Activated naive CD8-positive, alpha-beta T cell treated with anti-CD3 and anti-CD28 coated beads for 36 hours (primary cell): ENCODE results near the gene CACNA1C. TPM values are rescaled to one million over a fixed set of nuclear protein-coding genes. Genes with fewer than 3 reads are reported as not detected.

Experiments used
- DNase-seq: peaks from one replicate; pipeline ENCODE4 v3.0.0; 2021
- H3K27ac Mint-ChIP-seq: one replicate; pipeline ENCODE4 v1.8.0; 2022; ENCODE audit warnings: mild to moderate bottlenecking, moderate library complexity, mixed read lengths
- H3K27me3 Mint-ChIP-seq: one replicate; pipeline ENCODE4 v1.8.0; 2022; ENCODE audit warnings: mild to moderate bottlenecking, mixed read lengths
- H3K36me3 Mint-ChIP-seq: one replicate; pipeline ENCODE4 v1.8.0; 2021; ENCODE audit warnings: mild to moderate bottlenecking, mixed read lengths
- H3K4me1 Mint-ChIP-seq: one replicate; pipeline ENCODE4 v1.8.0; 2021; ENCODE audit warnings: mixed read lengths
- H3K4me3 Mint-ChIP-seq: one replicate; pipeline ENCODE4 v1.8.0; 2022; ENCODE audit warnings: mild to moderate bottlenecking, moderate library complexity, mixed read lengths
- H3K9me3 Mint-ChIP-seq: one replicate; pipeline ENCODE4 v1.8.0; 2022; ENCODE audit warnings: mixed read lengths
- total RNA-seq, 2 experiments: library from RNA; stranded (reverse); gene quantifications; one replicate each; pipeline ENCODE4 v1.2.3, GENCODE V29; 2021

Gene CACNA1C
- total RNA-seq, 2 experiments from 2014 or later: 0.02 to 0.14 TPM

GRCh38 chr12:2409656-2410265 lies 357.0 kb downstream of the CACNA1C start:
- no peak overlapping the region for H3K27ac Mint-ChIP-seq

GRCh38 chr12:2410496-2410895 lies 357.7 kb downstream of the CACNA1C start:
- Mint-ChIP-seq H3K27me3 (no peaks in the 10 kb centered on the region), H3K4me1 (no peaks in the 10 kb centered on the region), H3K36me3 (no peaks in the 10 kb centered on the region), H3K9me3 (no peaks in the 10 kb centered on the region), H3K27ac (no peak overlapping the region), H3K4me3 (no peak overlapping the region)
- DNase-seq: no peak

More at GRCh38 chr12:2409656-2410265, 357.0 kb downstream of the CACNA1C start:
- no peaks in the 10 kb centered on the region for H3K9me3 Mint-ChIP-seq
- H3K27me3 Mint-ChIP-seq: no peaks in the 10 kb centered on the region
- DNase-seq: no peak
- no peaks in the 10 kb centered on the region for H3K4me1 Mint-ChIP-seq
- H3K36me3 Mint-ChIP-seq: no peaks in the 10 kb centered on the region
- H3K4me3 Mint-ChIP-seq: no peak overlapping the region

GRCh38 chr12:2411011-2411410 lies 358.2 kb downstream of the CACNA1C start:
- Mint-ChIP-seq H3K27me3 (no peaks in the 10 kb centered on the region), H3K4me1 (no peaks in the 10 kb centered on the region)

GRCh38 chr12:2411616-2412304 lies 359.0 kb downstream of the CACNA1C start:
- Mint-ChIP-seq H3K27ac (no peak overlapping the region), H3K36me3 (no peaks in the 10 kb centered on the region), H3K27me3 (no peaks in the 10 kb centered on the region), H3K4me3 (no peak overlapping the region), H3K4me1 (no peaks in the 10 kb centered on the region), H3K9me3 (no peaks in the 10 kb centered on the region)
- no peak for DNase-seq

More at GRCh38 chr12:2411011-2411410, 358.2 kb downstream of the CACNA1C start:
- Mint-ChIP-seq H3K36me3 (no peaks in the 10 kb centered on the region), H3K4me3 (no peak overlapping the region), H3K27ac (no peak overlapping the region), H3K9me3 (no peaks in the 10 kb centered on the region)
- no peak for DNase-seq

GRCh38 chr12:2412305-2412643 lies 359.5 kb downstream of the CACNA1C start:
- Mint-ChIP-seq H3K4me1 (no peaks in the 10 kb centered on the region), H3K4me3 (no peak overlapping the region), H3K27ac (no peak overlapping the region), H3K27me3 (no peaks in the 10 kb centered on the region), H3K9me3 (no peaks in the 10 kb centered on the region), H3K36me3 (no peaks in the 10 kb centered on the region)
- no peak for DNase-seq

GRCh38 chr12:2413301-2413700 lies 360.5 kb downstream of the CACNA1C start:
- no peaks in the 10 kb centered on the region for H3K9me3 Mint-ChIP-seq
- H3K4me3 Mint-ChIP-seq: no peak overlapping the region
- no peaks in the 10 kb centered on the region for H3K36me3 Mint-ChIP-seq
- H3K27me3 Mint-ChIP-seq: no peaks in the 10 kb centered on the region
- no peak overlapping the region for H3K27ac Mint-ChIP-seq
- no peak for DNase-seq
- no peaks in the 10 kb centered on the region for H3K4me1 Mint-ChIP-seq

GRCh38 chr12:2413999-2414792 lies 361.4 kb downstream of the CACNA1C start:
- no peak overlapping the region for H3K27ac Mint-ChIP-seq
- no peak for DNase-seq
- no peaks in the 10 kb centered on the region for H3K4me1 Mint-ChIP-seq
- no peaks in the 10 kb centered on the region for H3K36me3 Mint-ChIP-seq
- H3K9me3 Mint-ChIP-seq: no peaks in the 10 kb centered on the region
- H3K4me3 Mint-ChIP-seq: no peak overlapping the region
- H3K27me3 Mint-ChIP-seq: no peaks in the 10 kb centered on the region

GRCh38 chr12:2414810-2415567 lies 362.2 kb downstream of the CACNA1C start:
- DNase-seq: no peak
- Mint-ChIP-seq H3K27ac (no peak overlapping the region), H3K9me3 (no peaks in the 10 kb centered on the region), H3K36me3 (no peaks in the 10 kb centered on the region), H3K4me1 (no peaks in the 10 kb centered on the region), H3K27me3 (no peaks in the 10 kb centered on the region), H3K4me3 (no peak overlapping the region)

- Mint-ChIP-seq H3K4me1 (no peaks in the 10 kb centered on the region), H3K27me3 (no peaks in the 10 kb centered on the region), H3K27ac (no peak overlapping the region), H3K4me3 (no peak overlapping the region), H3K9me3 (no peaks in the 10 kb centered on the region), H3K36me3 (no peaks in the 10 kb centered on the region)
- no peak for DNase-seq
Measured at GRCh38 chr12:2415568-2415944, 362.8 kb downstream of the CACNA1C start.

- Mint-ChIP-seq H3K9me3 (no peaks in the 10 kb centered on the region), H3K4me3 (no peak overlapping the region), H3K4me1 (no peaks in the 10 kb centered on the region), H3K36me3 (no peaks in the 10 kb centered on the region), H3K27ac (no peak overlapping the region), H3K27me3 (no peaks in the 10 kb centered on the region)
- DNase-seq: no peak
Measured at GRCh38 chr12:2416158-2416557, 363.4 kb downstream of the CACNA1C start.

GRCh38 chr12:2417481-2418160 lies 364.8 kb downstream of the CACNA1C start:
- DNase-seq: no peak
- no peak overlapping the region for H3K27ac Mint-ChIP-seq
- no peaks in the 10 kb centered on the region for H3K27me3 Mint-ChIP-seq
- no peaks in the 10 kb centered on the region for H3K9me3 Mint-ChIP-seq
- H3K36me3 Mint-ChIP-seq: no peaks in the 10 kb centered on the region
- H3K4me1 Mint-ChIP-seq: no peaks in the 10 kb centered on the region
- no peak overlapping the region for H3K4me3 Mint-ChIP-seq

- H3K4me3 Mint-ChIP-seq: no peak overlapping the region
- H3K27ac Mint-ChIP-seq: no peak overlapping the region
- no peak for DNase-seq
- no peaks in the 10 kb centered on the region for H3K4me1 Mint-ChIP-seq
- no peaks in the 10 kb centered on the region for H3K27me3 Mint-ChIP-seq
- H3K36me3 Mint-ChIP-seq: no peaks in the 10 kb centered on the region
- H3K9me3 Mint-ChIP-seq: no peaks in the 10 kb centered on the region
Measured at GRCh38 chr12:2418579-2418978, 365.8 kb downstream of the CACNA1C start.

GRCh38 chr12:2422591-2422990 lies 369.8 kb downstream of the CACNA1C start:
- Mint-ChIP-seq H3K9me3 (peaks cover 5% of the 10 kb centered on the region), H3K27ac (no peak overlapping the region), H3K27me3 (no peaks in the 10 kb centered on the region), H3K4me1 (no peaks in the 10 kb centered on the region), H3K4me3 (no peak overlapping the region), H3K36me3 (no peaks in the 10 kb centered on the region)
- no peak for DNase-seq

GRCh38 chr12:2429032-2429431 lies 376.2 kb downstream of the CACNA1C start:
- no peak overlapping the region for H3K27ac Mint-ChIP-seq
- H3K36me3 Mint-ChIP-seq: no peaks in the 10 kb centered on the region
- no peak overlapping the region for H3K4me3 Mint-ChIP-seq
- H3K27me3 Mint-ChIP-seq: peaks cover under 1% of the 10 kb centered on the region
- H3K9me3 Mint-ChIP-seq: peaks cover 5% of the 10 kb centered on the region
- DNase-seq: no peak
- no peaks in the 10 kb centered on the region for H3K4me1 Mint-ChIP-seq
